DND-41 (cell line): ENCODE results near the gene CC2D2B.

ENCODE experiments used
- EZH2 ChIP-seq: IDR thresholded peaks from 3 replicates; pipeline ENCODE4 v1.6.1; 2012; ENCODE audit warnings: borderline replicate concordance, low read depth, mild to moderate bottlenecking, moderate library complexity, low read length, inconsistent platforms; ENCODE audit not compliant: severe bottlenecking
- TF ChIP-seq, protein P1 (sequence below): IDR thresholded peaks from 2 replicates; pipeline ENCODE4 v1.5.1; 2012; ENCODE audit warnings: borderline replicate concordance, low read length, moderate library complexity, mild to moderate bottlenecking; ENCODE audit not compliant: poor library complexity, severe bottlenecking; ENCODE audit errors: extremely low read depth

DNA sequence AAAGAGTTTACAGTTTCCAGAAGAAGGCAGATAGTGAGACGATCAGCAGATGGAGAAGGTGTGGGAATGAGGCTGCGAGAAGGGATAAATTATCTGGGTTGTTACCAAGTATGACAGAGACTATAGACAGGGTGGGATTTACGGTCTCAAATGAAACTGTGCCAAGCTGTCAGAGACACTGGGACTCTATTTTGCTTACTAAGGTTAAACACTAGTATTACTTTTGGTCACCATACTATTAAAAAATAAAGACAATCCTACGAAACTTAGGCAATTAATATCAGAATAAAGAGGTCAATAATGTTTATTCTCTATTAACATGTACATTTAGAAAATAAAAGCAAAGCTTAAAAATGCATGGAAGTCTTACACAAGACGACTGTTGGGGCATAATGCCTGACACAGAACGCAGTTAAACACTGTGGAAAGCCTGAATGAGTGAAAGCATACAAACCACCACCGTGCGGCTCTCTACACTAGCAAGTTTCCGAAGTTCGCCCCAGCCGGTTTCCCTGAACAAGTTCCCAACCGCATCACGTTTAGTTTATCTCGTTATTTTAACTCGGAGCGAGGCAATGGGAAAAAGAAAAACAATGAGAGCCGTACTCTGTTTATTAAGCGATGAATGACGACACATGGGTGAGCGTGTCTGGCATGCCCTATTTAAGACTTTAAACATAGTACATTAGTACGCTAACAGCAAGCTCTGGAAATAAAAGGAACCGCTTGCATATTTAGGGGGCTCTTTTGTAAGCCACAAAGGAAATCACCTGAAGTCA is 909 bp upstream of the CC2D2B start:
- no peak for TF ChIP-seq EZH2
- TF ChIP-seq, protein P1, sequence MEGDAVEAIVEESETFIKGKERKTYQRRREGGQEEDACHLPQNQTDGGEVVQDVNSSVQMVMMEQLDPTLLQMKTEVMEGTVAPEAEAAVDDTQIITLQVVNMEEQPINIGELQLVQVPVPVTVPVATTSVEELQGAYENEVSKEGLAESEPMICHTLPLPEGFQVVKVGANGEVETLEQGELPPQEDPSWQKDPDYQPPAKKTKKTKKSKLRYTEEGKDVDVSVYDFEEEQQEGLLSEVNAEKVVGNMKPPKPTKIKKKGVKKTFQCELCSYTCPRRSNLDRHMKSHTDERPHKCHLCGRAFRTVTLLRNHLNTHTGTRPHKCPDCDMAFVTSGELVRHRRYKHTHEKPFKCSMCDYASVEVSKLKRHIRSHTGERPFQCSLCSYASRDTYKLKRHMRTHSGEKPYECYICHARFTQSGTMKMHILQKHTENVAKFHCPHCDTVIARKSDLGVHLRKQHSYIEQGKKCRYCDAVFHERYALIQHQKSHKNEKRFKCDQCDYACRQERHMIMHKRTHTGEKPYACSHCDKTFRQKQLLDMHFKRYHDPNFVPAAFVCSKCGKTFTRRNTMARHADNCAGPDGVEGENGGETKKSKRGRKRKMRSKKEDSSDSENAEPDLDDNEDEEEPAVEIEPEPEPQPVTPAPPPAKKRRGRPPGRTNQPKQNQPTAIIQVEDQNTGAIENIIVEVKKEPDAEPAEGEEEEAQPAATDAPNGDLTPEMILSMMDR, result peak; percentile 53
